Fibroblast of peridontal ligament (primary cell): ENCODE data around the gene PRMT1.
A peak's percentile ranks its signal among the peaks of the same experiment; 100 is the strongest.
"Not testable (repeated sequence)": the region's sequence is repeated elsewhere in the genome, so short reads cannot be mapped to it uniquely, and the experiment has no call there.

Experiments used
- DNase-seq: peaks from one replicate; pipeline ENCODE4 v3.0.0-alpha.2; 2010; ENCODE audit errors: extremely low read depth

The PRMT1 gene

DNA sequence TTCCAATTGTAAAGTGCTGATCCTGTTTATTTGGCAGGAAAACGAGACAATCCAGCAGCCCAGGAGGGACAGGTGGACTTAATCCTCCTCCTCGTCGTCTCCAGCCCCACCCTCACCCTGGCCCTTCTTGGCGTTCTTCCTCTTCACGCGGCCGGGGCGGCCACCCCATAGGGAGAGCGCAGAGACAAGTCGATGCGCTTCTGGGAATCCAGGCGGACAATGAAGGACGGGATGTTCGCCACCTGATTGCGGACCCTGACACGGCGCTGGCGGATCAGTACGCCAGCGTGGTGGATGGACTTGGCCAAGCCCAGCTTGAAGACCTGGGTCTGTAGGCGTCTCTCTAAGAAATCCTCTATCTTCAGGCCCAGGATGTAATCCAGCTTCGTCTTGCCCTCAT is 42.3 kb downstream of the PRMT1 start:
- not testable (repeated sequence) for DNase-seq

DNA sequence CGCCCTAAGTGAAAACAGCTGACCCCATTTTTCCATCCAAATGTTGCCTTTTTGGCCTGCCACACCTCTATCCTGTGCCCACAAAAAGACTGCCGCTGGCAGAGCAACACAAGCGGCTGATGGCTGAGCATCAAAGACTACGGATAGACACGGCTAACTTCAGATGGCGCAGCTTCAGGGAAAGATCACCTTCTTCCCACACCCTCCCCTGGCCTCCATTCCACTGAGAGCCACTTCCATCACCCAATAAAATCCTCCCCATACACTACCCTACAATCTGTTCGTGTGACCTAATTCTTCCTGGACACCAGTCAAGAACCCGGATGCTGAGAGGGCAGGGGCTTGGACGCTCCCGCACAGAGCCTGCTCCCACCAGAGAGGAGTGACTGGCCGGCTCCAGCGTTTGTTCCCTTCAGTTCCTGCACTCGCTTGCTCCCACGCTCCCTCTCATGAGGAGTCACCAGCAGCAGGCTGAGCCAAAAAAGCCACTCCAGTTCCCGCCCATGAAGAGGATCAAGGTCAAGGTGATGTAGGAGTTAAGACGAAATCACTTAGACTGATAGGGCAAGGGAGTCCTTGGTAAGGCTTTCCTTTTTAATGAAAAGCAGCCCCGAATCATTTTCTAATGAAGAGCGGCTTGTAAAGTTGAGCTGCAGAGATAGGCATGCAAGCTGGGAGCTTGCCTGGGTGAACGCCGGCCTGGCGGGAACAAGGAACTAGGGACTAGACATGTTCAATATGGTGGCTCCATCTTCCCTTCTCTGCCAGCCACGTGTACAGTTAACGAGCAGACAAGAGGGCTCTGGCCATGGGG is 50.4 kb downstream of the PRMT1 start:
- peak; percentile 11 for DNase-seq

DNA sequence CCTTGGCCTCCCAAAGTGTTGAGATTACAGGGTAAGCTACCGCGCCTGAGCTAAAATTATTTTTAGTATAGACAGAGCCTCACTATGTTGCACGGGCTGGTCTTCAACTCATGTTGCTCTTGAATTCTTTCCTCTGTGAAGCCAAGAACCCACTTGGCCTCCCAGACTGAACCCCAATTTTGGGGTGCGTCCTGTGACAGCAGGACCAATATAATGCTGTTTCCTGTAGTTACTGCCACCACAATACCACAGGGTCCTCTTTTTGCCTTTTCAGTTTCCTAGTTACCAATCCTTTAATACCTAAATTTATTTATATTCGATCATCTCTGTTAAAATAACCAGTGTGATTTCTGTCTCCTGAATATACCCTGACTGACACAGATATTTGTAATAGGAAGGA is 53.1 kb downstream of the PRMT1 start:
- no peak for DNase-seq
